Activated T-helper 9 cell treated with anti-CD3 and anti-CD28 coated beads, Interleukin-2, amount 50 U/mL, for 16 hours (primary cell): ENCODE data around the gene ZFP62.

Experiments
- DNase-seq: peaks from one replicate; pipeline ENCODE4 v3.0.0-alpha.2; 2020; ENCODE audit warnings: low read depth

Gene ZFP62

DNA sequence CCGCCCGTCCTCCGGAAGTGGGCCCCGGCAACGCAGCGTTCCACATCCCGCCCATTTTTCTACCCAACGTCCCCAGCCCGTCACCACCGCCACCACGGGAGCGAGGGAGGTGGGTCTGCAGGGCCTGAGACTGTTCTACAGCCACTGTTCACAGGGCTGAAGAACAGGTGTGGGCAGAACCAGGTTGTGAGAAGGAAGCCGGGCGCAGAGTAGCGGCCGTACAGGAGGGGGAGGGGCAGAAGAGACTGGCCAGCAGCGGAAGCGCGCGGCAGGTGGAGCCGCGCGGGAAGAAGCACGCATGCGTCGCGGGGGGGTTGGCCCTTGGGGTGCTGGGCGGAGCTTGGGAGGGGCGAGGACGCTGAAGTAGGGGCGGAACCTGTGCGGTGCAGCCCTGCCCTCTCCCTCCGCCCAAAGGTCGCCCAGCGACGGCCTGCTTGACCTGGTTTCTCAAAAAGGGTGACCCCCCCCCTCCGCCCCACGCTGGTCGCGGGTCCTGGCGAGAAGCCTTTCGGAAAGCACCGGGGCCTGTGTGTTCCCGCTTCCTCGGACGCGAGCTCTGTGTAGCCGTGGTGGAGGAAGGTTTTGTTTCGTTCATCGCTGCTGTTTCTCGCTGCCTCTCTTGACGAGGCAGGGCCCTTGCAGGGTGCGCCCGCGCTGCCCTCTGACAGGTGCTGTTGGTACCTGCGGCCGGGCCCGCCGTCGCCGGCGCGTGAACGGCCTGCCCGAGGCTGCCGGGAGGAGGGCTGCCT lies 50.7 kb downstream of the ZFP62 start:
- DNase-seq: peak; percentile 94

DNA sequence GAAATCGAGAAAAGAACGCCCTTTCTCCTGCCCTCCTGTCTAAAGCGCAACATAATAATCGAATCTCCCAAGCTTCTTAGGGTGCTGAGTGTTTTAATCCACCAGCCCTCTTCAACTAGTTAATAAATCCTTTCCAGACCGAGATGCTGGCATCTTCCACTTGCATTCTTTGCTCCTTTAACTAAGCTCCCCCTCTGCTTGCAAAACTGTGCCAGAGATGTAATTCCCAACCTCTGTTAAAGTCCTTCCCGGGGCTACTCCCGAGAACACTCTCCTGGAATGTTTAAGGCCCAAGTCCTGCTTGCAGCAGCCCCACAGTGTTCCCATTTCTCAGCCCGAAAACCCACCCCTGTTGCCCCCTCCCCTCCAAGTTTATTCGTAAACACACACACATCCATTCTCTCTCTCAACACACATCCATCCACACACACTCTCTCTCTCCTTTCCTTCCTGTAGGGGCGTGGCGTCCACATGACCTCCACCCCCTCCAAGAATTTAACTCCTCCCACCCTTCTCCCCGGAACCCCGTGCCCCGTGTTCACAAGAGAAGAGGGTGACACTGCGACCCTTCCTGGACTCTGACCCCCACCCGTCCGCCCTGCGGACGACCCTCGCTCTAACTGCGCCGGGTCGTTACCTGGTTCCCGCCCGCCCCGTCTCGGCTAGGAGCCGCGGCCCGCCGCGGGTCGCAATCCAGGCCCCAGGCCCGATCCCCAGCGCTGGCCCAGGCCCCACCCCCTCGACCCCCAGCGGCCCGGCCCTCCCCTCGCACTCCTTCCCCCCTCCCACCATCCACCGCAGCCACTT lies 51.5 kb downstream of the ZFP62 start:
- DNase-seq: peak; percentile 71

GRCh38 chr5:180808461-180809000 lies 52.5 kb downstream of the ZFP62 start:
- no peak for DNase-seq

- DNase-seq: no peak
Observed at GRCh38 chr5:180807654-180808414, 53.2 kb downstream of the ZFP62 start.

DNA sequence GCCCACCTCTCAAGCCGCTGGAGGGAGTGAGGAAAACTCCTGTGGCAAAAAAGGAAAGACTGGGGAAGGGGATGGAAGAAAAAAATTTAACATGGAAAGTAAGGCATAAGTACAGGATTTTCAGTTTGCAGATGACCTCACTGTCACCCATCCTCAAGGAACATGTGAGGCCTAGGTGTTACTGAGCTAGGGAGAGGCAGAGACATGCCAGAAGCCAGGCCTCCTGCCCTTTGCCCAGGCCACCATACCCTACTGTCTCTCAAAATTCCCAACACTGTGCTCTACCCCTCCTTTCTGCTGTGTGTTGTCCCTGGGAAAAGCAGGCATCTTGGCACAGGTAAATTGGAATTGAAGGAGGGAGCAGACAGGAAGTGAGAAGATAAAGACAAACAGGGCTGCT lies 54.0 kb downstream of the ZFP62 start:
- no peak for DNase-seq

DNA sequence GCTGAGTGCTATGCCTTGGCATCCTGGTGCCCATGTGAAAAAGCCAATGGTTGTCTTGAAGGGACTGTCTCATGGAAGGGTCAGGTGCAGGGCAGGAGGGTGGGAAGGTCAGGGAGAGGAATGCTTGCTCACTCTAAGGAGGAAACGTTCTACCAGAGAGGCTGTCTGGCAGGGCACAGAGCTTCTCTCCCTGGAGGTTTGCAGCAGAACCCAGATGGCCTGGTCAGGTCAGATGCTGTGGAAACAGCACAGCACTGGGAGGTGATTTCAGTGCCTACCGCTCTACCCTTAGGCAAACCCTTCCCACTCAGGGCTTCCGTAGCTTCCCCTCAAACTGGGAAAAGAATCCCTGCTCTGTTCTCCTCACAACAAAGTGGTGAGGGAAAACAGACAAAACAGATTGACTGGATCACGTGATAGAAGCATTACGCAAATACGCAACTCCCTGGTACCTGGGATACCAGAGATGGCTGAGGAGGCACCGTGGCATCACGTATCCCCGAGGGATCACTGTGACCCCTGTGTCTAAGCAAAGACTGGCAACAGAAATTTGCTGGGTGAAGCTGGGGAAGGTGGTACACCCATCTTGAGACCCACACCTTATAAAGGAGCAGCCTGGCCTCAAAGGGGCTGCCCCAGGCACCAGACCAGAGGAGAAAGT lies 54.6 kb downstream of the ZFP62 start:
- DNase-seq: no peak

- no peak for DNase-seq
Observed at GRCh38 chr5:180804129-180804618, 56.9 kb downstream of the ZFP62 start.

GRCh38 chr5:180803181-180804128 lies 57.6 kb downstream of the ZFP62 start:
- DNase-seq: peak; percentile 73

- DNase-seq: peak; percentile 73
Observed at GRCh38 chr5:180802325-180803180, 58.5 kb downstream of the ZFP62 start, which contains the start of gene MGAT1. TSS of gene MGAT1 (minus strand) at chr5:180802806. CDS start at chr5:180792971, 9,835 bp downstream.

DNA sequence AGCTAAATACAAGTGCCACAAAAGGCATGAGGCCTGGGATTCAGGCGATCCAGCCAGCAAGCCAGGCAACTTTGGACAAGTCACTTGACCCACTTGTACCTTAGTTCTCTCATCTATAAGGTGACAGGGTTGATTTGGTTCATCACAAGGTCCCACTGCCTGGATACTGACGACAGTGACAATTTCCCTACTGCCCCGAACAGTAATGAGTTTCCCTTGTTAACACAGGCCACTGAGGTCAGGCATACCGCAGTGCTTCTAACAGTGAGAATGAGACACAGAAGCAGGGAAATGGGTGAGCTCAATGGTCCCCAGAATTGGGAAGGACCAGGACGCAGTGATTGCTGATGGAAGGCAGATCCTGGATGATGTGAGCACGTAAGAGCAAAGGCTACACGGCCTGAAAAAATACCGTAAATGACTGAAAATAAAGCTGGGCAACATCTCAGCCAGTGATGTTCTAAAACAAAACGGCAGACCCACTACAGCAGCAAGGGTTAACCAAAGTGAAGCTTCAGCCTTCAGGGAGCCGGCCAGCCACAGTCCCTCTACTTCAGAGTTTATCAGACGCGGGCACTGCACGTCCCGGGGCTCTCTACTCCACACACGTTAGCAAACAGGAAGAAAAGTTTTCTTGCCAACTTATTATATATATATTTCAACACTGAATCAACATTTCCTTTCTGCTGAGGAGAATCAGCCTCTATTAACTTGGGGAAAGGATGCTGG lies 59.3 kb downstream of the ZFP62 start:
- DNase-seq: no peak

DNA sequence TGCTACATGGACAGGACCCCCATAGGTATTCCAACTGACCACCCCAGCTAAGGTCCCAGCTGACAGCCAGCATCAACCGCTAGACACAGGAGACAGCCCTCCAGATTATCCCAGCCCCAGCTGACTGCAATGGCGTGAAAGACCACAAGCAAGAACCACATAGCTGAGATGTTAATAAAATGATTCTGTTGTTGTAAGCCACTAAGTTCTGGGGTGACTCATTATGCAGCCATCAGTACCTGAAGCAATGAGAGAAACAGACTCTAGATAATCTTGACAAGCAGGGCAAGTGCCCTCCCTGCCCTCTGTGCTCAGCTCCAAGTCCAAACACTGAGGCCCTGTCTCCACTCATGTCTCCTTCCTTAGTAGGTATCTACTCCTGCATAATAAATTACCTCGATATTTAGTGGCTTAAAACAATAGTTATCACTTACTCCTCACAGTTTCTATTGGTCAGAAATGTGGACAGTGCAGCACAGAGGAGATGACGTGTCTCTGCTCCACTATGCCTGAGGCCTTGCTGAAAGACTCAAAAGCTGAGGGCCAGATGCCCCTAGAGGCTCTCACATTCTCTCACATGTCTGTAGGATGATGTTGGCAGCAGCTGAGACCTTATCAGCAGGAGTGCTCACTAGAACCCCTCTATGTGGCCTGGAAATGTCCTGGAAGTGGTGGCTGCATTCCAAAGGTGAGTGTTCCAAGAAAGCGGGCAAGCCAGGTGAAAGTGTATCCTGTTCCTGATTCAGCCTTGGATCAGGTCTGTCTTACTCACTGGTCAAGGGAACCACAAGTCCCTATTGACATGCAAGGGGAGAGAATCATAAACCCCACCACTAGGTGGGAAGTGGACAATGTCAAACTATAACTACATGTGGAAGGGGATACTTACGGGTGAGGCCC lies 60.9 kb downstream of the ZFP62 start:
- DNase-seq: no peak

DNA sequence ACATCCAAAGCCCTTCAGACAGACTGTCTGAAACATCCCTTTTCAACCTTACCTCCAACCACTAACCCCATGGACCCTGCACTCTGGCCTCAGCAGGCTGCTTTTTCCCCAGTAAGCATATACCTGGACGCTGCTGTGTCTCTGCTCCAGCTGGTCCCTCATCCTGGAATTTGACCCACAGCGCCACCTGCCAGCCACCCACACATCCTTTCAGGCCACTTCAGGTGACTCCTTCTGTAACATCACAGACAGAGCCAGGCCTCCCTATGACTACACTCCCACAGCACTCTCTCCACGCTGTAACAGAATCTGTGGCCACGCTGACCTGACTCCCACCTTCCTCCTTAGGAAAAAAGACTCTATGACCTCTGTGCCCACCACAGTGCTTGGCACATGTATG lies 61.9 kb downstream of the ZFP62 start:
- DNase-seq: no peak

DNA sequence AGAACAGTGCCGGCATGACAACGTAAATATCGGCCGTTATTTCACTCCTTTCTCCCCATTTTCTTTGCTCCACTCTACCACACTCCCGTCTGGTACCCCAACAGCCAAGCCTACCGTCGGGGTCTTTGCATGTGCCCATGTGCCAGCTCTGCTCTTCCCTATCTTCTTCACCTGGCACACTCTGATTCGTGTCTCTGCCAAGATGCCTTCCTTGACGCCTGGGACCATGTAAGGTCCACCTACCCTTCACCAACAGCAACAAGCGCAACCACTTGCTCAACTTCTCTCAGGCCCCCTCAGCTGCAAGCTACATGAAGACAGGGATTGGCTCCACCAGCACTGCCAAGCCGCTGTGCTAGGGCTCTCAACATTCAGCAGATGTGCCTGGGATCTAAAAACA lies 62.9 kb downstream of the ZFP62 start:
- no peak for DNase-seq
